GF-D8 (cell line): Measurements from ENCODE around the gene KIAA0825.

Experiments used
- DNase-seq: peaks from one replicate; lab custom pipeline; 2025; lab: John Stamatoyannopoulos, UW

Gene KIAA0825, protein sequence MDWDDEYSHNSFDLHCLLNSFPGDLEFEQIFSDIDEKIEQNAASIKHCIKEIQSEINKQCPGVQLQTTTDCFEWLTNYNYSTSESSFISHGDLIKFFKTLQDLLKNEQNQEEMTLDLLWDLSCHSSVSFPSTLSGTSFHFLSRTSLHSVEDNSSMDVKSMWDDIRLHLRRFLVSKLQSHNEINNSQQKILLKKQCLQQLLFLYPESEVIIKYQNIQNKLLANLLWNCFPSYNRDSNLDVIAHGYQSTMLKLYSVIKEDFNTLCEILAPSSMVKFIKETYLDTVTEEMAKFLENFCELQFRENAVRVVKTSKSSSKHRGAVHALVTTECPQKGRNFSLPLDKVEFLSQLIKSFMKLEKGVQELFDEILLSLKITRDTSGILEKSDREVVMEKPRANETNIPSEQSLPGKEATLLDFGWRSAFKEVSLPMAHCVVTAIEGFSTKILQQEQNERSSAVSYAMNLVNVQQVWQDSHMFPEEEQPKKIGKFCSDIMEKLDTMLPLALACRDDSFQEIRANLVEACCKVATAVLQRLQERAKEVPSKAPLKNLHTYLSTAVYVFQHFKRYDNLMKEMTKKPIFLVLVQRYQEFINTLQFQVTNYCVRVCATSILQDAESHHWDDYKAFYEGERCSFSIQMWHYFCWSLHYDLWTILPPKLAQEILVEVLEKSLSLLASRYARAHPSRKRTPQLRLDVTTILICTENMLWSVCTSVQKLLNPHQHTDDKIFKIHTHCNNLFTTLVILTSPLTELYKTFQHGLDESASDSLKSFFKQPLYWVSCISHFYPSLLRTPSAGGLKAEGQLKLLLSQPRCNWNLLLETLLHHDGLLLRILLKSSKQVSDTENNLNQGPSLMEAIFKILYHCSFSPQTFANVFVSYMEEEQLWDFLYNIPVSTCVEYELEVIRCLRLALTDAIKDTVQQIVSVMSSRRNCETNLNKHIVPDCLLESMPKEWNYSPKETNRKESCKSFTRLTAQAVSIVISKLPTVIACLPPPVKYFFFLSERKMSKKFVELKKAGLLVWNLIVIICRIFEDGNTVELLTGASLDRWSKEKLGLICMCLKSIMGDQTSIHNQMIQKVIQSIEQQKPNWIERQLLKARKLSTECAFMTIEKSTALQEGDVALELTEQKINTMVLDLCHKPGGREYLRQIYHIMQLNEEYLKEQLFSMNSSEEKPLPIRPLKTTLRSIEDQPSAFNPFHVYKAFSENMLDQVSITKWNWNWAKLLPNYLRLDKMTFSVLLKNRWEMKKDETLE (N-terminal part only)

DNA sequence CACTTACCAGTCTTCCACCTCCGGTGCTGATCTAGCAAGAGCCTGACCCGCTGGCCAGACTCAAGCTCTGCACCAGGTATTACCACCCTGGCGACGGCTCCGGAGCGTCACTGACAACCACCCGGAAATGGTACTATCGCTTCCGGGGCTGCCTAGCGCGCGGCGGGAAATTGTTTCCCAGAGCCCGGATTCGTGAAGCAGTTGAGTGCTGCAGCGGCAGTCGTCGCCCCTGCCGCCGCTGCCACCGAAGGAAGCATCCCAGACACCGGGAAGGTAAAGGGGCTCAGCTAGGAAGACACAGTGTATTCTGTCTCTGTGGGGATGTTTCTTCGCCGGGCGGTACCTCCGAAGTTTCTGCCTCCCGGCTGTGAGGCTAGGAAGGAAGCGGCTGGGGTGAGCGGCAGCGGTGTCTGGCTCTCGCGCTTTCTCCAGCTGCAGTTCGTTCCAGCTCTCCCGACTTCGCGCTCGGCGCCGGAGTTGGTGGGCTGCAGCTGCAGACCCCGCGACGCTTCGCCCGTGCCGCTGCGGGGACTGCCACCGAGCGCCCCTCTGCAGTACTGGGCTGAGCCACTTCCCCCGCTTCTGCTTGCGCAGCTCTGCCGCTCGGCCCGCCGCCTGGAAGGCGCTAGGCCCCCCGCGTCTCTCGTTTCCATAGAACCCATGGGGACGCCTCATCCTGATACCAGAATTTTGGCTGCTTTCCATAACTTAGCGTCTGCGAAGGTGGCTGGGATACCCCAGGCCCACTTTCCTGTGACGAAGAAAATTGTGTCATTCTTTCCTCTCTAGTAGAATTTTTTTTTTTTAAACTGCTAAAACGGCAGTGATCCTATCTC lies at the start of gene KIAA0825, which contains the start of gene SLF1:
Gene KIAA0825 (minus strand): TSS at position 112 of the 836 bp plus-strand sequence. CDS start 81,478 bp downstream, outside the sequence.
Gene SLF1 (plus strand): TSS at position 177 of the 836 bp plus-strand sequence. CDS start 10,142 bp downstream, outside the sequence.
- peak; percentile 52 for DNase-seq

DNA sequence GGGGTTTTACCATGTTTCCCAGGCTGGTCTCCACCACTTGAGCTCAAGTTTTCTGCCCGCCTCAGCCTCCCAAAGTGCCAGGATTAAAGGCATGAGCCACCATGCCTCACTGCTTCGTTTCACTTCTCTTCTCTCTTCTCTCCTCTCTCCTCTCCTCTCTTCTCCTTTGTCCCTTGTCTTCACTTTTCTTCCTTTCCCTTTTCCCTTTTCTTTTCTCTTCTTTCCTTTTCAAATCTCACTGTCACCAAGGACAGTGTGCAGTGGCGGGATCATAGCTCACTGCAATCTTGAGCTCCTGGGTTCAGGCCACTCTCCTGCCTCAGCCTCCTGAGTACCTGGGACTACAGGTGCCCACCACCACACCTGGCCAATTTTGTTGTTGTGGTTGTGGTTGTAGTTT lies 49.5 kb upstream of the KIAA0825 start:
- DNase-seq: no peak

DNA sequence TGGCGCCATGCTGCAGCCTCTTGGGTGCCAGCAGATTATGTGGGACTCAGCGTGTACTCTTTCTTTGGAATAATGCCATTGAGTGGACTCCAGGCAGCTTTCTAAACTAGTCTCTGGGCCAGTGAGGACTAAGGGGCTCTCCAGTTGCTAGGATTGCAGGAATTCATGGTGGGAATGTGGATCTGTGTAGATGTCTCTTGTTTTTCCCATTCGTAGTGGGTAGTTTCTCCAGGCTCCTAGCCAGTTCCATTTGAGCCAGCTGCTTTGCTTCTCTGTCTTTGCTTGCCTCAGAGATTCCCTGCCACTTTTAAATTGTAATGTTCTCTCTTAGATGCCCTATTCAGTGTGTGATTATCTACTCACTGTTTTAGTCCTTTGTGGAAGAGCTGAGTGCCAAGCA lies 42.7 kb upstream of the KIAA0825 start:
- DNase-seq: no peak

DNA sequence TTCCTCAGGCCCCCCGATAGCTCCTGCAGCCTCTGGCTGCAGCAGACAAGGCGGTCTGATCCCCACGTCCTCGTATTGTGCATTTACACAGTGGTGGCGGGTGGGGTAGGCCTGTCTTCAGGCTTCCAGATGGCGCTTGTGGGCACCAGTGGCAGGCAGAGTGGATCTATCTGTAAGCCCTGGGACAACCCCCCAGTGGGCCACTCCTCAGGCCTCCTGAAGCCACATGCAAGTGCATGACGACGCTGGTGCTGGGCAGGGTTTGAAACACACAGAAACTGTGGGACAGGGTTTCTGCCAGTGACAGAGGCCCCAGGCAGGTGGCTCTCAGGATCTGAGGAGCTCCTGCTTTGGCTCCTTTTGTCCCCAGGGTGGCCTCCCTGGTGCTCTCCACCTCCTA lies 42.1 kb upstream of the KIAA0825 start:
- DNase-seq: no peak

DNA sequence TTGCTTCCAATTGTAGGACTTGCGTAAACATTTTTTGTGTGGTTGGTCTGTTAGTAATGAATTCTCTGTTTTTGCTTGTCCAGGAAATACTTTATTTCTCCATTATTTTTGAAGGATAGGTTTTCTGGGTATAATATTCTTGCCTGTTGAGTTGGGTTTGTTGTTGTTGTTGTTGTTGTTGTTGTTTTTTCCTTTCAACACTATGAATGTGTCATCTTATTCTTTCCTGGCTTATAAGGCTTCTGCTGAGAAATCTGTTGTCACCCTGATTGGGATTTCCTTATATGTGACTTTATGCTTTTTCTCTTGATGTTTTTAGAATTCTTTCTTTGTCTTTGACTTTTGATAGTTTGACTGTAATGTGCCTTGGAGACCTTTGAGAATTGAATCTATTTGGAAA lies 39.9 kb upstream of the KIAA0825 start:
- DNase-seq: no peak

DNA sequence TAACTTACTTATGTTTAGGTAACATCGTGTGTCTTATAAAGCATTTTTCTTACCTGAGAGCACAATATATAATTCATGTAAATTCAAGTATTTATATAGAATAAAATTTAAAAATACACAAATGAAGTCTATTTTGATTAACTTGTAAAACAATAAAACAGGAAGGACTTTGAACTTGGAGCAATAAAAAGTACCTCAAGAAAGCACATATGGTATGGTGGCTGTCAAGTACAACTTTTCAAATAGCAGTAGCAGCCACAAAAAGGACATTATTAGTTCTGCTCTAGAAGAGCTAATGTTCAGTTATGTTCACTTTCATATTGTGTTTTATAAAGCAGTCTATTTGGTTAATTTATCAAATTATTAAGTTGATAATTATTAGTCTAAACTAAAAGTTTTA lies 31.5 kb upstream of the KIAA0825 start:
- no peak for DNase-seq

DNA sequence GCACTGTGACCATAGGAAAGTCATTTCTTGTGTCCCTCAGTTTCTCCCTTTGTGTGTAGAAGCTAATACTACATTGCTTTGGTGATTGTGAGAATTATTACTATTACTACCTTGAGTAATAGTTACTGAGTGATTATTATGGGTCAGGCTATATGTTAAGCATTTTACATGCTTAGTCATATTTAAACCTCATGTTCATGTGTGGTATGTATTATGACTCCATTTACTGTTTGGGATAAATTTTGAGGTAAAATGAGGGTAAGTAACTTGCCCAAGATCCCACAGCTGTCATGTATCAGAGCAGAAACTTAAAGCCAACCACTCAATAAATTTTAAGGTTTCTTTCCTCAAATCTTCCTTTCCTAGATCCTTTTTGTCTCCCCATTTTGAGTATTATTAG lies 28.4 kb upstream of the KIAA0825 start:
- DNase-seq: no peak

DNA sequence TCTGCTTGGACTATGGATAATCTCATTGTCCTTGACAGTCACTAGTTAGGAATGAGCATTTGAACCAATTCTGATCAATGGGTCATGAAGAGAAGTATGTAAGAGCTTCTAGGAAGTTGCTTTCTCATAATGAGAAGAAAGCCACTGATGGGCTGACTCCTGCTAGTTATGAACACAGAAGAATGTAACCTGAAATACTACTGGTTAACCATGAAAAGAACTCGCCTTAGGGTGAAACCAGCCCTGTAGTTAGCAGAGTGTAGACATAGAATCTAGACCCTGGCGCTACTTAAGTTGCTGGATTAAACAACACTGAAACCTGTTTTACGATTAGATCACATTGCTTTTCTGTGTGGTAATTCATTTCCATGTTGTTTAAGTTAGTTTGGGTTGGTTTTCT lies 26.6 kb upstream of the KIAA0825 start:
- no peak for DNase-seq

DNA sequence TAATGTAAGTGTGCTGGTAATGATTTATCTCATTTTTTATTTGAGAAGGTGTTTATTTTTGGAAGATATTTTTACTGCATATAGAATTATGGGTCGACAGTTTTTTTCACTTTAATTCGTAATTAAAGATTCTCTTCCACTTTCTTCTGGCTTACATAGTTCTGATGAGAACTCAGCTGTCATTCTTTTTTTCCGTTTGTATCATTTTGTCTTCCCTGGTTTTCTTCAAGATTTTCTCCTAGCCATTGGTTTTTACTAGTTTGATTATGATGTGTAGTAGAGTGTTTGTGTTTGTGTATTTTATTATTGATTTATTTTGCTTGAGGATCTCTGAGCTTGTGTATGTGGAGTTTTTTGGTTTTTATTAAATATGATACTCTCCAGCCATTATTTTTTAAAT lies 21.8 kb upstream of the KIAA0825 start:
- DNase-seq: no peak

DNA sequence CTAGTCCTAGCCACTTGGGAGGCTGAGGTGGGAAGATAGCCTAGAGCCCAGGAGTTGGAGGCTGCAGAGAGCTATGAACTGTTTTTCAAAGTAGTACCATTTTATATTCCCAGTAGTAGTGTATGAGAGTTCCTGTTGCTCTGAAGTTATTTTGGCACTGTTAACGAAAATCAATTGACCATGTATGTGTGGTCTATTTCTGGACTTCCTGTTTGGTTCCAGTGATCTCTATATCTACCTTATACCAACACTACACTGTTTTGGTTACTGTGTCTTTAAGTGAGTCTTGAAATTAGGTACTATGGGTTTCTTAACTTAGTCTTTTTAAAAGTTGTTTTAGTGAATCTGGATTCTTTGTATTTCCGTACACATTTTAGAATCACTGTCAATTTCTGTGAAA lies 13.6 kb upstream of the KIAA0825 start:
- no peak for DNase-seq

DNA sequence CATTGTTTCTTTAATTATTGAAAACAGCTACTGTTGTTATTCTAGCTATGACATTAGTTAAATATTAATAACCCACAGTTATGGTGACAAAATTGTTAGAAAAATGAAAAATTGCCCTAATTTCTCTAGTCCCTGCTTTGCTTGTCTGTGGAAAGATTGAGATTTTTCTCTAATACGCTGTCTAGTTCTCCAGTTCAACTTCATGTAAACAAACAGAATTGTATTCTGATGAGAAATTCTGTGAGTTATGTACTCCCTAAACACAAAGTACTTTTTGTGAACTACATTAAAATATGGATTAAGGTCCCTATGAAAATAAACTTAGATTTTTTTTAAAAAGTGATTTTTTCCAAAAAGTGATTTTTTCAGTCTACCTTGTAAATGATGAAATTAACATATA lies 8.8 kb upstream of the KIAA0825 start:
- DNase-seq: no peak

DNA sequence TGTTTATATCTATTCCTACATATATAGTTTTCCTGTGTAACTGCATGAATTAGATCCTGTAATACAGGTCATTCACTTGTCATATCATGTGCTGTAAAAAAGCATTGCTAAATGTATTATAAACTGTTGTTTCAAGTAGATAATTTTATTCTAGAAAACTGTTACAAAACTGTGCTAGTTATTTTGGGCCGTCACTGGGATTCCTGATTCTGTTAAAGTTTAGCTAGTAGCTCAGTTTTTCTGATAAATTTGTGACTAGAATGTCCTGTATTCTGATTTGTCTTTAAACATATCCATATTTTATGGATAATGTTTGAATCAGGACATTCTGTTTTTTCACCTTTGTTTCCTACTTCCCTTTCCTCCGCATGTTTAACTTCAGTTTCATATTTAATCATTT lies 5.5 kb upstream of the KIAA0825 start:
- no peak for DNase-seq

DNA sequence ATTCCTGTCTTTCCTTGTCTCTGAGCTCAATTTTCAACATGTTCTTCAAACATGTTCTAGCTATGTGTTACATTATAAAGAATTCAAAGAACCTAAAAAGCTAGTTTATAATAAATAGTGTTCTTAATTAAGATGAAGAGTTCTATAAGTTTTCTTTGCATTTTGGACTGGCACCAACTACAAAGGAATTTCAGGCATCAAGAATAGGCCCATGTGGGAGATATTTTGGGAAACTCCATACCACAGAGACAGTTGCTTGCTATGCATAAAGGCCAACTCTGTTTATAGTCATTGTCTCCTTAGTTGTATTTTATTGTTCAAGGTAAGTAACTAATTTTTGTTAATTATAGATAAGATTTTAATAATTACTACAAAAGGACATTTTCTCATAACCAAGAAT lies 4.6 kb upstream of the KIAA0825 start:
- DNase-seq: no peak

DNA sequence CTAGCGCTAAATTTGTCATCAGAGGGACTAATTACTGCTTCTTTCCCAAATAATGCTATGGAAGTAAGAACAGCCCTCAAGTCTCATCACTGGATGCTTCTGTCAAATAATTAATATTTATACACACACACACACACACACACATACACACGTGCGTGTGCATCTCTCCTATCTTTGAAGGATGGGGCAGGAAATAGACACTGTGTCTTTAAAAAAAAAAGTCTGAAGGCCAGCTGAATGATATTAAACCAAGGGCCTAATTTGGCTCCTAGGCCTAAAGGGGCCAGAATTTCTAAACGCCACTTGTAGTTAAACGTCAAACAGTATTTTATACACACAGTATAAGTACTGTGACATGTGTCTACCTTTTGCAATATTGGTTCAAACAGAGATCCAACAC lies 3.4 kb upstream of the KIAA0825 start:
- DNase-seq: no peak

DNA sequence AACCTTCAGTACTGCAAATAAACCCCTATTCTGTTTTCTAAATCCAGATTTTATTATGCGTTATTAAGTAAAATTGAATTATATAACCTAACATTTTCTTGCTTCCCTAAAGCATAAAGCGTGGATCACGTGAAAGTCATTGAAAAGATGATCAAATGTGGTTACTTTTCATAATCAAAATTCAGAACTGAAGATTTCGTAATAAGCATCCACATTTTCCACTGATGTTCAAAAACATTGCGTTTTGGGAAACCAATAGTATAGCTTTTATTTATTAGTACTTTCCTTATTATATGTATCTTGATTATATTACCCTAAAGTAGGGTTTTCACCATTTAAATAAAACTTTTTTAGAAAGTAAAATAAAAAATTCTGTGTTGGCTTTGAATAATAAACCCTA lies 1.9 kb upstream of the KIAA0825 start:
- DNase-seq: no peak

DNA sequence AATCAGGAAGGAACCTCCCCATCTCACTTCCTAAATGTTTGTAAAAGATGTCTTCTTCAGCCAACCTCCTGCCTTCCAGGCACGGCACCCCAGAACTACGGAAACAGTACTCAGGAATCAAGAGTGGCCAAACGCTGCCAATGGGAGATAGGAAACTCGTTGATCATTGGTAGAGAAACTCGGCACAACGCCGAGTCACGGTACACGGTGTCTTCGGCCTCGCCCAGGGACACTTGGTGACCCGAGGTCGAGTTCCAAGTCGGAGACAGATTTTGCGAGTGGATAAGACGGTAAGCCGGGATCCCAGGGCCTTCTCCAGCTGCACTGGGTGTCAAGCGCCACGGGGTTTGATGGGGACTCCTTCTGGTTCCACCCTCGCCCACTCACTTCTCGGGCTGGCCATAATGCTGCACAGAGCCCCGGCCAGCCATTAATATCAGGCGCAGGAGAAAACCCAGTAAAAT lies 343 bp downstream of the KIAA0825 start:
- peak; percentile 24 for DNase-seq

DNA sequence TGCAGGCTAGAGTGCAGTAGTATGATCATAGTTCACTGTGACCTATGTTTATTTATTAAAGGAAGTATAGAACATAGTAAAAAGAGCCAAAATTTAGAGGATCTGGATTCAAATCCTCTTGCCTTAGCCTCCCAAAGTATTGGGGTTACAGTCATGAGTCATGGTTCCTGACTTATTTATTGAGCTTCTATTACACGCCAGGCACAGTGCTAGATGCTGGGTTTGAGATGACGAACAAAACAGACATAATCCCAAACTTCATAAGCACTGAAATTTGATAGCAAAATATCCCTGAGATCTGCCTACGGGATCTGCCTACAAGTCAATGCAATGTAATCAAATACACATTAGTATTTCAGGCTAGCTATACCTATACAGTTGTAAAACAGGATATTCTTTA lies 2.5 kb downstream of the KIAA0825 start:
- DNase-seq: no peak

DNA sequence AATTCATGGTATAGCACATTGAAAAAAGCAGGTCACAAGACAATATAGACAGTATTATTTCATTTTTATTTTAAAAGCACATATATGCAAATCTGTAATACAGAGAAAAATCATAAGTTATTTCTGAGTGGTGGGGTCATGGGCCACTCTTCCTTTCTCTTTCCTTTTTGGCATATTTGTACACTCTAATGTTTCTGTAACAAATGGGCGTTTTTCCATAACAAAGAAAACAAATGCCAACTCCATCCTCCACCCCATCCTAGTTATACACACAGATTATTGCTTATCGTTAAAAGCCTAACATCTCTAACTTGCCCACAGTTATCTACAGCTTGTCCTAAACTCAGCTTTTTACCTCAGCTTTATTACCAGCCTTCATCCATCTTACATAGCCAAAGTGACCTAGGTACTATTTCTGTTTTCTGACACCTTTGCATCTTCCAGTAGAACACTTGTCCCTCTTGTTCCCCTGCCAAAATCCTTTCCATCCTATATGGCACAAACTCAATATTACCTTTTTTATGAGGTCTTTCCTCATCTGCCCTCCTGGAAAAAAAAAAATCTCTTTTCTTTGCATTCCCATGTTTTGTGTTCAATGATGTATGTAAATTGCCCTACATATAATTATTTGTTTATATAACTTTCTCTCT lies 4.1 kb downstream of the KIAA0825 start:
- no peak for DNase-seq

DNA sequence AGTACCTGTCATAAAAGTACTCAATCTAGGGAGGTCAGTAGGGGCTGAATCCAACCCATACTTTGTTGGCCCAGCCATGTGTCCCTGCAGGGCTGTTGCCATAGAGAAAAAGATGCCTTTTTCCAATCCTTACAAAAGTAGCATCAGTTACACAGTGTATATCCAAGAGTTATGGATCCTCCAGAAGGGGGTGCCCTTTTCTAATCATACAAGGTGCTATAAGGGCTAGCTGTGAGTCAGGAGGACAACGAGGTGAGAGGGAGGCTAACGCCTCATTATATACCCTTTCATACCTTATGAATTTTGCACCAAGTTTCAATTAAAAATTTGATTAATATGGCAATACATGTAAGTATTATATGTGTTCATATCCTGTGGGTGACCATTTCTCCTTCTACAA lies 4.8 kb downstream of the KIAA0825 start:
- DNase-seq: no peak

DNA sequence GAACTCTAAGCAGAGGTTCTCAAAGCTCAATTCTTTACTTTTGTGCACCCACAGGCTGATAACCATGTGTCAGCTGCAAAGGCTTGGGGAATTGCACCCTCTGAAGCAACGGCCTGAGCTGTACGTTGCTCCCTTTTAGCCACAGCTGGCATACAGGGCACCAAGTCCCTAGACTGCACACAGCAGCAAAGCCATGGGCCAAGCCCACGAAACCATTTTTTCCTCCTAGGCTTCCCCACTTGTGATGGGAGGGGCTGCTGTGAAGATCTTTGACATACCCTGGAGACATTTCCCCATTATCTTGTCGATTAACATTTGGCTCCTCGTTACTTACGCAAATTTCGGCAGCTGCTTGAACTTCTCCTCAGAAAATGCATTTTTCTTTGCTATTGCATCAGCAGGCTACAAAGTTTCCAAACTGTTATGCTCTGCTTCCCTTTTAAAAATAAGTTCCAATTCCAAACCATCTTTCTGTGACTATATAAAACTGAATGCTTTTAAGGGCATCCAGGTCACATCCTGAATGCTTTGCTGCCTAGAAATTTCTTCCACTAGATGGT lies 23.0 kb downstream of the KIAA0825 start:
- peak; percentile 30 for DNase-seq
